SK-N-MC (cell line): ENCODE data around the gene HSP90AA1.

ENCODE experiments used
- EZH2 ChIP-seq: fragments of 200-600 bp; sonication (generic); IDR thresholded peaks from one replicate; pipeline ENCODE4 v1.6.1; 2017; ENCODE audit warnings: antibody characterized with exemption
- FOXP2 ChIP-seq: optimal IDR thresholded peaks from 2 replicates; pipeline ENCODE3; 2011; ENCODE audit warnings: mild to moderate bottlenecking, moderate library complexity; ENCODE audit not compliant: insufficient read depth; ENCODE audit errors: extremely low read length, control extremely low read depth
- POLR2AphosphoS5 ChIP-seq: IDR thresholded peaks from 2 replicates; pipeline ENCODE4 v1.6.1; 2012; ENCODE audit warnings: mild to moderate bottlenecking, low read depth, low read length, borderline replicate concordance

- no peak for TF ChIP-seq POLR2AphosphoS5
- TF ChIP-seq EZH2: no peak
- no peak for TF ChIP-seq FOXP2
Measured at GRCh38 chr14:102116361-102117180, 29.7 kb upstream of the HSP90AA1 start.
